K562 (cell line): ENCODE results near the gene EFHC1. TPM values are rescaled to one million over a fixed set of nuclear protein-coding genes. Genes with fewer than 3 reads are reported as not detected.
A peak's percentile ranks its signal among the peaks of the same experiment; 100 is the strongest.

Source experiments
- ATAC-seq: fragments of 200-7000 bp; cut with Tn5 transposase; 3 replicates; pipeline ENCODE4 v1.9.1; 2020; ENCODE audit warnings: moderate library complexity
- BruUV-seq: library from RNA; stranded (reverse); fragments of 400-500 nt; replicated peaks from 2 replicates; lab custom pipeline; 2021; lab: Mats Ljungman, UMichigan
- CTCF ChIA-PET: fragments of 300-600 bp; formaldehyde crosslinking; extraction: SDS; loops from one replicate; lab custom pipeline; 2021; ENCODE audit warnings: low intra/inter-chr PET ratio; lab: Yijun Ruan, JAX
- POLR2A ChIA-PET: fragments of 300-600, 350-650 bp; sonication (Branson Sonifier 250); formaldehyde crosslinking; extraction: SDS; loops from one replicate; lab custom pipeline; 2021; ENCODE audit warnings: antibody characterized with exemption, inconsistent platforms; lab: Yijun Ruan, JAX
- DNase-seq, 4 experiments: peaks; one replicate each; pipeline versions ENCODE4 v3.0.0 to v3.0.0-alpha.2; 2011 to 2018; ENCODE audit warnings: low spot score in 3 of 4, mixed read lengths in 3 of 4; ENCODE audit errors: extremely low read depth in 1 of 4
- FAIRE-seq: peaks from 2 replicates; lab custom pipeline; 2011; peaks lifted over from hg19 to GRCh38; lab: Jason Lieb, UNC
- H2AFZ ChIP-seq: 2 replicates; pipeline ENCODE4 v1.6.0; 2011; ENCODE audit warnings: low read depth, low read length, control low read depth, inconsistent platforms
- H3K27ac ChIP-seq: fragments of 200-600 bp; 3 replicates; pipeline ENCODE4 v1.8.0; 2011; ENCODE audit warnings: low read depth, mild to moderate bottlenecking, control low read depth, inconsistent platforms, low read length, moderate library complexity, mixed read lengths; ENCODE audit errors: extremely low read depth
- H3K27me3 ChIP-seq, 2 experiments: fragments of 300-600 bp in 1 of 2; 2 replicates in 1 of 2; 3 replicates in 1 of 2; pipeline versions ENCODE4 v1.6.0 to v1.8.0; 2011; ENCODE audit warnings: inconsistent platforms in 2 of 2, low read length in 2 of 2, mild to moderate bottlenecking in 1 of 2, mixed read lengths in 1 of 2, moderate library complexity in 1 of 2; ENCODE audit not compliant: control insufficient read depth in 2 of 2, insufficient read depth in 2 of 2
- H3K36me3 ChIP-seq: fragments of 300-600 bp; 3 replicates; pipeline ENCODE4 v1.8.0; 2011; ENCODE audit warnings: mild to moderate bottlenecking, low read length, inconsistent platforms; ENCODE audit not compliant: control insufficient read depth, insufficient read depth
- H3K4me1 ChIP-seq, 2 experiments: fragments of 200-600 bp in 1 of 2; replicated peaks in 1 of 2; 2 replicates in 1 of 2; 3 replicates in 1 of 2; pipeline versions ENCODE4 v1.5.1 to v1.8.0; 2011; ENCODE audit warnings: inconsistent platforms in 2 of 2, low read length in 2 of 2, mild to moderate bottlenecking in 1 of 2, mixed read lengths in 1 of 2, moderate library complexity in 1 of 2; ENCODE audit not compliant: control insufficient read depth in 2 of 2, insufficient read depth in 2 of 2
- H3K4me2 ChIP-seq: 2 replicates; pipeline ENCODE4 v1.6.1; 2011; ENCODE audit warnings: low read length, control low read depth, inconsistent platforms, mixed read lengths; ENCODE audit not compliant: insufficient read depth
- H3K4me3 ChIP-seq: fragments of 200-600 bp; sonication (generic), shearing (Covaris generic); 2 replicates; pipeline ENCODE4 v1.5.1; 2016; ENCODE audit warnings: control low read depth, inconsistent platforms
- H3K79me2 ChIP-seq: fragments of 200-600 bp; 3 replicates; pipeline ENCODE4 v1.8.0; 2011; ENCODE audit warnings: low read length, inconsistent platforms; ENCODE audit not compliant: control insufficient read depth, insufficient read depth
- H3K9ac ChIP-seq, 2 experiments: 2 replicates each; pipeline versions ENCODE4 v1.6.0 to v1.6.1; 2011; ENCODE audit warnings: low read depth in 2 of 2, low read length in 2 of 2, control low read depth in 1 of 2, inconsistent platforms in 1 of 2, mild to moderate bottlenecking in 1 of 2, mixed read lengths in 1 of 2; ENCODE audit not compliant: insufficient read depth in 1 of 2
- H3K9me1 ChIP-seq: one replicate; pipeline ENCODE4 v1.6.0; 2011; ENCODE audit warnings: inconsistent platforms, mild to moderate bottlenecking, low read length, moderate library complexity; ENCODE audit not compliant: control insufficient read depth, insufficient read depth
- H3K9me3 ChIP-seq: replicated peaks from 2 replicates; pipeline ENCODE4 v1.5.1; 2011; ENCODE audit warnings: low read depth, low read length, inconsistent platforms; ENCODE audit not compliant: control insufficient read depth, insufficient read depth
- H4K20me1 ChIP-seq: replicated peaks from 2 replicates; pipeline ENCODE4 v1.6.1; 2011; ENCODE audit warnings: low read length, inconsistent platforms, mixed read lengths; ENCODE audit not compliant: control insufficient read depth, insufficient read depth
- CBX3 ChIP-seq, 2 experiments: IDR thresholded peaks; 1 replicate in 1 of 2; 2 replicates in 1 of 2; pipeline ENCODE4 v1.6.1; 2012; ENCODE audit warnings: inconsistent platforms in 2 of 2, low read length in 2 of 2, borderline replicate concordance in 1 of 2, control low read depth in 1 of 2
- GTF2F1 ChIP-seq: IDR thresholded peaks from 2 replicates; pipeline ENCODE4 v1.6.1; 2011; ENCODE audit warnings: low read depth, low read length, improper control_type of control experiment
- KDM1A ChIP-seq, 2 experiments: fragments of 450-650 bp; IDR thresholded peaks; 2 replicates each; pipeline ENCODE4 v1.6.1; 2016; ENCODE audit warnings: mild to moderate bottlenecking in 2 of 2
- LCOR ChIP-seq: sonication (generic); formaldehyde crosslinking; IDR thresholded peaks from 2 replicates; pipeline ENCODE4 v1.8.0; 2022; ENCODE audit warnings: mild to moderate bottlenecking, missing genetic modification reagents
- MIER1 ChIP-seq: fragments of 450-650 bp; IDR thresholded peaks from 2 replicates; pipeline ENCODE4 v1.6.1; 2016; ENCODE audit warnings: antibody characterized with exemption, mild to moderate bottlenecking, low read depth
- OTX1 ChIP-seq: fragments of 450-650 bp; formaldehyde crosslinking; IDR thresholded peaks from 2 replicates; pipeline ENCODE4 v1.4.0; 2022; ENCODE audit warnings: mild to moderate bottlenecking
- RFX5 ChIP-seq: IDR thresholded peaks from 2 replicates; pipeline ENCODE4 v1.6.1; 2011; ENCODE audit warnings: low read depth, mild to moderate bottlenecking, improper control_type of control experiment, low read length
- SREBF1 ChIP-seq: fragments of 150-350 bp; IDR thresholded peaks from 2 replicates; pipeline ENCODE4 v1.6.1; 2014; ENCODE audit warnings: antibody characterized with exemption, low read depth, low read length, borderline replicate concordance
- ZNF41 ChIP-seq: fragments of 250-450 bp; sonication (Bioruptor Pico); conservative IDR thresholded peaks from 2 replicates; pipeline ENCODE4 v1.4.0; 2020; ENCODE audit warnings: mild to moderate bottlenecking
- ZNF586 ChIP-seq: fragments of 450-650 bp; formaldehyde crosslinking; conservative IDR thresholded peaks from 2 replicates; pipeline ENCODE4 v1.4.0; 2020; ENCODE audit warnings: mild to moderate bottlenecking, moderate library complexity
- WGBS: fragments of 100-300 bp; shearing (Covaris generic); methylation state at CpG from one replicate; pipeline ENCODE4 v1.1.6; 2016; ENCODE audit warnings: low coverage, mixed read lengths; ENCODE audit not compliant: insufficient coverage; ENCODE audit errors: missing lambda C conversion rate; 5-methylcytosine and 5-hydroxymethylcytosine counted together
- in situ Hi-C: fragments of 300-500 bp; cut with MboI; formaldehyde crosslinking; loops from 4 replicates; pipeline ENCODE4 v1.15.0; 2018; ENCODE audit warnings: inconsistent platforms, mixed read lengths
- intact Hi-C: fragments of 100-400 bp; cut with micrococcal nuclease; formaldehyde crosslinking; loops from 2 replicates; pipeline ENCODE4 v1.14.2; 2022
- polyA plus RNA-seq, 8 experiments: library from polyadenylated mRNA; depleted of rRNA in 4 of 8; stranded (reverse) in 5 of 8; unstranded in 3 of 8; fragments of >200 nt; fragmentation: Nextera tagmentation in 2 of 8; fragmentation: Illumina TruSeq in 1 of 8; extraction: Ambion mirVana in 2 of 8; extraction: Trizol in 1 of 8; gene quantifications; 2 replicates each; pipeline versions ENCODE4 v1.2.1 to v1.2.3, GENCODE V29; 2011 to 2014; ENCODE audit warnings: inconsistent platforms in 1 of 8, missing spikeins in 1 of 8
- total RNA-seq, 7 experiments: library from RNA; depleted of rRNA in 6 of 7; stranded (reverse); fragments of >200 nt in 6 of 7; fragmentation: Illumina TruSeq in 2 of 7; extraction: Trizol in 2 of 7; gene quantifications; 2 replicates each; pipeline versions ENCODE4 v1.2.1 to v1.2.3, GENCODE V29; 2011 to 2021; ENCODE audit warnings: low replicate concordance in 1 of 7
- TF ChIP-seq, protein P1 (sequence below): fragments of 450-650 bp; IDR thresholded peaks from 2 replicates; pipeline ENCODE4 v1.7.1; 2018; ENCODE audit warnings: mild to moderate bottlenecking, low read depth; ENCODE audit not compliant: partially characterized antibody
- TF ChIP-seq, protein P2 (sequence below): fragments of 250-450 bp; sonication (Bioruptor Pico); IDR thresholded peaks from 2 replicates; pipeline ENCODE4 v1.4.0; 2020; ENCODE audit warnings: mild to moderate bottlenecking
- TF ChIP-seq, protein P3 (sequence below): fragments of 200-800 bp; sonication (Bioruptor generic); IDR thresholded peaks from 2 replicates; pipeline ENCODE4 v1.6.1; 2017; ENCODE audit warnings: missing genetic modification characterization, missing compliant biosample characterization
- TF ChIP-seq, protein P4 (sequence below): fragments of 250-450 bp; sonication (Bioruptor Pico); IDR thresholded peaks from 2 replicates; pipeline ENCODE4 v1.5.0; 2020; ENCODE audit warnings: mild to moderate bottlenecking

The EFHC1 gene
- total and polyA plus RNA-seq, 9 of the 15 experiments (the other 6 are each of a cell fraction or from before 2014, with no cell fraction given), result 9.5 to 31.0 (median 14.9) TPM

DNA sequence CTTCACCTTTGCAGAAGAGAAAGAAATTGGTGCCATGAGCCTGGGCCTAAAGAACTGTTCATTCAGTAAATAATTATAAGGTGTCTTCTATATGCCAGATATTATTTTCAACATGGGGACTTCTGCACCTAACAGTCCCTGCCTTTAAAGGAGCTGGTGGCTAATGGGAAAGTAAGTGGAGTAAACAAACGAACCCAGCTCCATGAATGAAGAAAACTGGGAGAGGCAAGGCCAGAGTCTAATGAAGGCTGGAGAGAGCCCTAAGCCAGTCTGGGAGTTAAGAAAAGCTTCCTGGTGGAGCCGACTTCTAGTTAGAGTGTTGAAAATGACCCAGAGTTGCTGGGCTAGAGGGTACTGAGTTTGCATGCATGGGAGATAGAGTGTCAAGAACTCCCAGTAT lies 24.2 kb upstream of the EFHC1 start:
- H3K9ac ChIP-seq, result no peak overlapping the region
- no peak overlapping the region for H3K4me3 ChIP-seq
- no peaks in the 10 kb centered on the region for H3K9me3 ChIP-seq
- 23% methylated on average over 2 of the region's 2 CpGs for WGBS
- H3K27me3 ChIP-seq, result no peaks in the 10 kb centered on the region
- no peak for DNase-seq
- ChIA-PET CTCF (interaction anchor here (1.1 kb wide), 1 partner anchor 111 kb away, joined by 4 read pairs; the partner anchor contains the start of gene MCM3), POLR2A (interaction anchor here (0.7 to 0.8 kb wide), 2 partner anchors 8 to 124 kb away, joined by 4 read pairs; no protein-coding TSS in a partner anchor)
- peaks cover 3 to 13% of the 10 kb centered on the region in 2 experiments; a peak in 4 of 5 replicates for H3K4me1 ChIP-seq
- no peaks in the 10 kb centered on the region for H3K79me2 ChIP-seq
- H3K36me3 ChIP-seq, result no peaks in the 10 kb centered on the region
- no peaks in the 10 kb centered on the region for H3K9me1 ChIP-seq
- H2AFZ ChIP-seq, result no peak overlapping the region
- H4K20me1 ChIP-seq, result no peaks in the 10 kb centered on the region
- no peak for ATAC-seq
- H3K27ac ChIP-seq, result peak overlapping the region; percentile 8; the same call in 1 of the 3 replicates
- no TSS peak for BruUV-seq
- intact Hi-C loops (no loop called here), in situ Hi-C loops (loop anchor here (5.0 kb wide), 1 partner anchor 234 kb away; no protein-coding TSS in a partner anchor)
- FAIRE-seq, result no peak
- H3K4me2 ChIP-seq, result no peak overlapping the region
- no peak for TF ChIP-seq KDM1A (IDR thresholded peaks at IDR 0.05)
- TF ChIP-seq, protein P1, sequence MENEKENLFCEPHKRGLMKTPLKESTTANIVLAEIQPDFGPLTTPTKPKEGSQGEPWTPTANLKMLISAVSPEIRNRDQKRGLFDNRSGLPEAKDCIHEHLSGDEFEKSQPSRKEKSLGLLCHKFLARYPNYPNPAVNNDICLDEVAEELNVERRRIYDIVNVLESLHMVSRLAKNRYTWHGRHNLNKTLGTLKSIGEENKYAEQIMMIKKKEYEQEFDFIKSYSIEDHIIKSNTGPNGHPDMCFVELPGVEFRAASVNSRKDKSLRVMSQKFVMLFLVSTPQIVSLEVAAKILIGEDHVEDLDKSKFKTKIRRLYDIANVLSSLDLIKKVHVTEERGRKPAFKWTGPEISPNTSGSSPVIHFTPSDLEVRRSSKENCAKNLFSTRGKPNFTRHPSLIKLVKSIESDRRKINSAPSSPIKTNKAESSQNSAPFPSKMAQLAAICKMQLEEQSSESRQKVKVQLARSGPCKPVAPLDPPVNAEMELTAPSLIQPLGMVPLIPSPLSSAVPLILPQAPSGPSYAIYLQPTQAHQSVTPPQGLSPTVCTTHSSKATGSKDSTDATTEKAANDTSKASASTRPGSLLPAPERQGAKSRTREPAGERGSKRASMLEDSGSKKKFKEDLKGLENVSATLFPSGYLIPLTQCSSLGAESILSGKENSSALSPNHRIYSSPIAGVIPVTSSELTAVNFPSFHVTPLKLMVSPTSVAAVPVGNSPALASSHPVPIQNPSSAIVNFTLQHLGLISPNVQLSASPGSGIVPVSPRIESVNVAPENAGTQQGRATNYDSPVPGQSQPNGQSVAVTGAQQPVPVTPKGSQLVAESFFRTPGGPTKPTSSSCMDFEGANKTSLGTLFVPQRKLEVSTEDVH, result no peak
- no peak for TF ChIP-seq RFX5
- TF ChIP-seq, protein P2, sequence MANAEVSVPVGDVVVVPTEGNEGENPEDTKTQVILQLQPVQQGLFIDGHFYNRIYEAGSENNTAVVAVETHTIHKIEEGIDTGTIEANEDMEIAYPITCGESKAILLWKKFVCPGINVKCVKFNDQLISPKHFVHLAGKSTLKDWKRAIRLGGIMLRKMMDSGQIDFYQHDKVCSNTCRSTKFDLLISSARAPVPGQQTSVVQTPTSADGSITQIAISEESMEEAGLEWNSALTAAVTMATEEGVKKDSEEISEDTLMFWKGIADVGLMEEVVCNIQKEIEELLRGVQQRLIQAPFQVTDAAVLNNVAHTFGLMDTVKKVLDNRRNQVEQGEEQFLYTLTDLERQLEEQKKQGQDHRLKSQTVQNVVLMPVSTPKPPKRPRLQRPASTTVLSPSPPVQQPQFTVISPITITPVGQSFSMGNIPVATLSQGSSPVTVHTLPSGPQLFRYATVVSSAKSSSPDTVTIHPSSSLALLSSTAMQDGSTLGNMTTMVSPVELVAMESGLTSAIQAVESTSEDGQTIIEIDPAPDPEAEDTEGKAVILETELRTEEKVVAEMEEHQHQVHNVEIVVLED (CRISPR knock-in tag), result no peak
- TF ChIP-seq SREBF1, result no peak
- TF ChIP-seq, protein P3, sequence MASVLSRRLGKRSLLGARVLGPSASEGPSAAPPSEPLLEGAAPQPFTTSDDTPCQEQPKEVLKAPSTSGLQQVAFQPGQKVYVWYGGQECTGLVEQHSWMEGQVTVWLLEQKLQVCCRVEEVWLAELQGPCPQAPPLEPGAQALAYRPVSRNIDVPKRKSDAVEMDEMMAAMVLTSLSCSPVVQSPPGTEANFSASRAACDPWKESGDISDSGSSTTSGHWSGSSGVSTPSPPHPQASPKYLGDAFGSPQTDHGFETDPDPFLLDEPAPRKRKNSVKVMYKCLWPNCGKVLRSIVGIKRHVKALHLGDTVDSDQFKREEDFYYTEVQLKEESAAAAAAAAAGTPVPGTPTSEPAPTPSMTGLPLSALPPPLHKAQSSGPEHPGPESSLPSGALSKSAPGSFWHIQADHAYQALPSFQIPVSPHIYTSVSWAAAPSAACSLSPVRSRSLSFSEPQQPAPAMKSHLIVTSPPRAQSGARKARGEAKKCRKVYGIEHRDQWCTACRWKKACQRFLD (CRISPR knock-in tag), result no peak
- TF ChIP-seq ZNF586 (CRISPR knock-in tag), result no peak
- TF ChIP-seq MIER1, result no peak
- TF ChIP-seq, protein P4, sequence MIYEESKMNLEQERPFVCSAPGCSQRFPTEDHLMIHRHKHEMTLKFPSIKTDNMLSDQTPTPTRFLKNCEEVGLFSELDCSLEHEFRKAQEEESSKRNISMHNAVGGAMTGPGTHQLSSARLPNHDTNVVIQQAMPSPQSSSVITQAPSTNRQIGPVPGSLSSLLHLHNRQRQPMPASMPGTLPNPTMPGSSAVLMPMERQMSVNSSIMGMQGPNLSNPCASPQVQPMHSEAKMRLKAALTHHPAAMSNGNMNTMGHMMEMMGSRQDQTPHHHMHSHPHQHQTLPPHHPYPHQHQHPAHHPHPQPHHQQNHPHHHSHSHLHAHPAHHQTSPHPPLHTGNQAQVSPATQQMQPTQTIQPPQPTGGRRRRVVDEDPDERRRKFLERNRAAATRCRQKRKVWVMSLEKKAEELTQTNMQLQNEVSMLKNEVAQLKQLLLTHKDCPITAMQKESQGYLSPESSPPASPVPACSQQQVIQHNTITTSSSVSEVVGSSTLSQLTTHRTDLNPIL (CRISPR knock-in tag), result no peak
- no peak for TF ChIP-seq ZNF41 (CRISPR knock-in tag)
- no peak for TF ChIP-seq OTX1 (CRISPR knock-in tag)
- TF ChIP-seq LCOR (CRISPR knock-in tag), result no peak
- TF ChIP-seq GTF2F1, result no peak
- TF ChIP-seq CBX3 (IDR thresholded peaks at IDR 0.05; ENCODE audit: borderline replicate concordance in 1 of 2, low read length in 2 of 2), result no peak
